GM19438 (cell line): ENCODE results near the gene USP10.

ENCODE experiments used
- ATAC-seq: cut with Tn5 transposase; IDR thresholded peaks from one replicate; pipeline ENCODE4 v1.9.1; 2021; ENCODE audit warnings: low read depth; ENCODE audit not compliant: unreplicated experiment

Gene USP10, protein sequence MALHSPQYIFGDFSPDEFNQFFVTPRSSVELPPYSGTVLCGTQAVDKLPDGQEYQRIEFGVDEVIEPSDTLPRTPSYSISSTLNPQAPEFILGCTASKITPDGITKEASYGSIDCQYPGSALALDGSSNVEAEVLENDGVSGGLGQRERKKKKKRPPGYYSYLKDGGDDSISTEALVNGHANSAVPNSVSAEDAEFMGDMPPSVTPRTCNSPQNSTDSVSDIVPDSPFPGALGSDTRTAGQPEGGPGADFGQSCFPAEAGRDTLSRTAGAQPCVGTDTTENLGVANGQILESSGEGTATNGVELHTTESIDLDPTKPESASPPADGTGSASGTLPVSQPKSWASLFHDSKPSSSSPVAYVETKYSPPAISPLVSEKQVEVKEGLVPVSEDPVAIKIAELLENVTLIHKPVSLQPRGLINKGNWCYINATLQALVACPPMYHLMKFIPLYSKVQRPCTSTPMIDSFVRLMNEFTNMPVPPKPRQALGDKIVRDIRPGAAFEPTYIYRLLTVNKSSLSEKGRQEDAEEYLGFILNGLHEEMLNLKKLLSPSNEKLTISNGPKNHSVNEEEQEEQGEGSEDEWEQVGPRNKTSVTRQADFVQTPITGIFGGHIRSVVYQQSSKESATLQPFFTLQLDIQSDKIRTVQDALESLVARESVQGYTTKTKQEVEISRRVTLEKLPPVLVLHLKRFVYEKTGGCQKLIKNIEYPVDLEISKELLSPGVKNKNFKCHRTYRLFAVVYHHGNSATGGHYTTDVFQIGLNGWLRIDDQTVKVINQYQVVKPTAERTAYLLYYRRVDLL

GRCh38 chr16:84699712-84700445 is at the start of gene USP10:
TSS of gene USP10 (plus strand) at chr16:84700000. CDS start at chr16:84700091, 91 bp downstream.
- ATAC-seq = peak; percentile 63

GRCh38 chr16:84650062-84650991 is 49.5 kb upstream of the USP10 start:
- ATAC-seq = no peak

DNA sequence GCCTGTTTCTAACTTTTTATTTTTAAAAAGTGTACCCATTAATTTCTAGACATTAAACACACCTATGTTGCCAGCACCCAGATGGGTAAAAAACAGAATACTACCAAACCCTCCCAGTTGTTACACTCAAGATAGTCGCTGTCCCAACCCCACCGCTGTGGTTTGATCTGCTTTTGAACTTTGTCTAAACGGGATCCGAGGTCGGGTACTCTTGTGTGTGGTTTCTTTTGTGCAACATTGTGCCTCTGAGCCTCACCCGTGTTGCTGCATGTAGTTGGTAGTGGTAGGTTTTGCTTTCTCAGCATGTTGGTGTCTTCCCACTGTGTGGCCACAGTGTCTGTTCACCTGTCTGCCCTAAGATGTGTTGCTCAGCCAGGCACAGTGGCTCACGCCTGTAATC is 47.2 kb upstream of the USP10 start:
- no peak for ATAC-seq

- ATAC-seq = no peak
Measured at GRCh38 chr16:84654238-84654637, 45.6 kb upstream of the USP10 start.

- no peak for ATAC-seq
Measured at GRCh38 chr16:84654998-84655397, 44.8 kb upstream of the USP10 start.

GRCh38 chr16:84656649-84657048 is 43.2 kb upstream of the USP10 start:
- ATAC-seq = no peak

DNA sequence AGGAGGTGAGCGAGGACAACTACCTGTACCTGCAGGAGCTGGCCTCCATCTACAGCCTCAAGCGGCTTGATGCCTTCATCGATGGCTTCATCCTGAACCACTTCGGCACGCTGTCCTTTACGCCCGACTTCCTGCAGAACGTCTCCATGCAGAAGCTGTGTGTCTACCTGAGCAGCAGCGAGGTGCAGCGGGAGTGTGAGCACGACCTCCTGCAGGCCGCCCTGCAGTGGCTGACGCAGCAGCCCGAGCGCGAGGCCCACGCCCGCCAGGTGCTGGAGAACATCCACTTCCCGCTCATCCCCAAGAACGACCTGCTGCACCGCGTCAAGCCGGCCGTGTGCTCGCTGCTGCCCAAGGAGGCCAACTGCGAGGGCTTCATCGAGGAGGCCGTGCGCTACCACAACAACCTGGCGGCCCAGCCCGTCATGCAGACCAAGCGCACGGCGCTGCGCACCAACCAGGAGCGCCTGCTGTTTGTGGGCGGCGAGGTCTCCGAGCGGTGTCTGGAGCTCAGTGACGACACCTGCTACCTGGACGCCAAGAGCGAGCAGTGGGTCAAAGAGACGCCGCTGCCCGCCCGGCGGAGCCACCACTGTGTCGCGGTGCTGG is 42.5 kb upstream of the USP10 start:
- no peak for ATAC-seq

- ATAC-seq = no peak
Measured at GRCh38 chr16:84658690-84659089, 41.1 kb upstream of the USP10 start.

DNA sequence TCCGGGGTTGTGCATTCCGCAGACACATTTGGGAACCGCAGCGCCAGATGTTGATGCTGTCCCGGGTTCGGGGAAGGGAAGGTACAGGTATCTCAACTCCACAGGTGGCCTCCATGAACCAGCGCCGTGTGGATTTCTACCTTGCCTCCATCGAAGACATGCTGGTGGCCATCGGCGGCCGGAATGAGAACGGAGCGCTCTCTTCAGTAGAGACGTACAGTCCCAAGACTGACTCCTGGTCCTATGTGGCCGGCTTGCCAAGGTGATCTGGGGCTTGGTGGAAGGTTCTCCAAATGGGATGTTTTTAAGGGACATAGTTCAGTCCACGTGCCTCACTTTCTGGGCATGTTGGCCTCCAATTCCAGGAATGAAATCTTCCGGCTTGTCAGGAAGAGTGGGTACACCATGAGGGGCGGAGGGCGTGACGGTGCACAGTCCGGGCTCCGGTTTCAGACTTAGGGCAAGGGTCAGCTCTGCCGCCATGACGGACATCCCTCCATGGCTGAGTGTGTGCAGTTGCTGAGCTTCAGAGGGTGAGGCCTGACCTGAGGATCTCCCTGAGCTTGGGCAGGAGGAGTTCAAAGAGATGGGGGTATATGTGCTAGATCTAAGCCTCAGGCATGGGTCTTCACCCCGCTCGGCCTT is 40.0 kb upstream of the USP10 start:
- ATAC-seq = no peak

- ATAC-seq = no peak
Measured at GRCh38 chr16:84660973-84661372, 38.8 kb upstream of the USP10 start.

DNA sequence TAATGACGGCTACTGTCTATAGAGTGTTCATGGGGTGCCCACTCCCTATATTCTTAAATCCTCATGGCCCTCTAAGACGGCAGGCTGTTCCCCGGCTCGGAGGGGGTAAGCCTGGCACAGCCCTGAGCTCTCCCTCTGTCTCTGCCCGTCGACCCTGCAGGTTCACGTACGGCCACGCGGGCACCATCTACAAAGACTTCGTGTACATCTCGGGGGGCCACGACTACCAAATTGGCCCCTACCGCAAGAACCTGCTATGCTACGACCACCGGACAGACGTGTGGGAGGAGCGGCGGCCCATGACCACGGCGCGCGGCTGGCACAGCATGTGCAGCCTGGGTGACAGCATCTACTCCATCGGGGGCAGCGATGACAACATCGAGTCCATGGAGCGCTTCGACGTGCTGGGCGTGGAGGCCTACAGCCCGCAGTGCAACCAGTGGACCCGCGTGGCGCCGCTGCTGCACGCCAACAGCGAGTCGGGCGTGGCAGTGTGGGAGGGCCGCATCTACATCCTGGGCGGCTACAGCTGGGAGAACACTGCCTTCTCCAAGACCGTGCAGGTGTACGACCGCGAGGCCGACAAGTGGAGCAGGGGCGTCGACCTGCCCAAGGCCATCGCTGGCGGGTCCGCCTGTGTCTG is 38.3 kb upstream of the USP10 start:
- ATAC-seq = no peak

- no peak for ATAC-seq
Measured at GRCh38 chr16:84662471-84662870, 37.3 kb upstream of the USP10 start.

DNA sequence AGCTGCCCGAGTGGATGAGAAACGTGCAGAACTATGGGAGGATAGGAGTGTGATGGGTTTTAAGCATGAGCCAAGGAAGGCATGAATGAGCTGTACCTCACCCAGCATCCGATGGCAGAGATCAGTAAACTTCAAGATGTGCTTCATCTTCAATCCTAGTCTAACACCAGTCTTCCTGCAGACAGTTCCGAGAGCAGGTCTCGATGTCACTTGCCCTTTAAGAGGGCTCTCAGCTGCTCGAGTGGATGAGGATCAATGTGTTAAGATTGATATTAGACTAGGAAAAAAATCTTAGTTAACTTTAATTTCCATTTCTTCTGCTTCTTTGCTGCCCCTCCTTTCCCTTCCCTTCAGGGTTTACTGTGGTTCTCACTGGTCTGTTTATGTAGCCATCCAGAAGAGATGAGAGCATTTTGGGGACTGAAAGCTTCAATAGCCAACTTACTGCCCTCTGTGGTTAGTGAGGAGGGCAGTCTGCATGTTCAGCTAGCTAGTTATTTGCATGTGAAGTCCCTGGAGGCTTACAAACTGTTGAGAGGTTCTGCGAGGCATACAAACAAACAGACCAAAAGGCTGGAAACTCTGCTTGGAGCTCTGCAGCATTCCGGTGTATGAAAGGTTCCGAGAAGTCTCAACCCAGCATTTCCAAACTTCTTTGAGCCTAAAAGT is 36.2 kb upstream of the USP10 start:
- peak; percentile 91 for ATAC-seq

GRCh38 chr16:84665359-84665758 is 34.4 kb upstream of the USP10 start:
- no peak for ATAC-seq

GRCh38 chr16:84665843-84666242 is 34.0 kb upstream of the USP10 start:
- ATAC-seq = no peak

GRCh38 chr16:84667600-84668309 is 32.0 kb upstream of the USP10 start:
- no peak for ATAC-seq

DNA sequence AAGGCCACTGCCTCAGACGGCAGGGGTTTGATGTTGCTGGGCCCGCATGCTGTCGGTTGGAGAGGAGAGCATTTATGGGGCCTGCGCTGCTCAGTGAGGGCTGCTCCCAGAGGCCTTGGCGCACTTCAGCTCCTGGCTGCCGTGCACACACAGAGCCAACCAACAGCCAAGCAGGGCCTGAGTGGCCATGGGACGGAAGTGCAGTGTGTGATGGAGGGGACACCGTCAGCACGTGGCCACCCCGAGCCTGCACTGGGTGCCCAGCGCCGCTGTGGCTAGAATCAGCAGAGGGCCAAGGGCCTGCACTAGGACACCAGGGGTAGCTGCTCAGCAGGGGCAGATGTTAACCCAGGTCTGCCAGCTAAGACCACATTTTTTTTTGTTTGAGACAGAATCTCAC is 29.7 kb upstream of the USP10 start:
- no peak for ATAC-seq
